Measurements from ENCODE around the gene PUM1.

The PUM1 gene

DNA sequence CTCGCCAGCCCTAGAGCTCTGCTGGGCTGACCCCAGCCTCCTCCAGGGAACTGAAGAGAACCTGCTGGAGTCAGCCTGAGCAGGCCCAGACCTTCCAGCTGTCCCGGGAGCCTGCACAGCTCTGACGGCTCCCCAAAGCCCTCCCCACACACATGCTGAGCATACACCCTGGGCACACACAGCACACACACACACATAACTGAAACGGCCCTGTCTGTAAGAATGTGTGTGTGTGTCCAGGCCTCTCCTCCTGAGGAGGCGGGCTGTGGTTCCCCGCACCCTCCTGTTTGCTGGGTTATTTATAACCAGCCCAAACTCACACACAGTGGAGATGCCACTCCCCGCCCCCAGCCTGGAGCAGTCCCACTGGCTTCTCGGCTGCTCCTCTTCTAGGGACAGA lies 177.1 kb downstream of the PUM1 start:
- no peak for DNase-seq

DNA sequence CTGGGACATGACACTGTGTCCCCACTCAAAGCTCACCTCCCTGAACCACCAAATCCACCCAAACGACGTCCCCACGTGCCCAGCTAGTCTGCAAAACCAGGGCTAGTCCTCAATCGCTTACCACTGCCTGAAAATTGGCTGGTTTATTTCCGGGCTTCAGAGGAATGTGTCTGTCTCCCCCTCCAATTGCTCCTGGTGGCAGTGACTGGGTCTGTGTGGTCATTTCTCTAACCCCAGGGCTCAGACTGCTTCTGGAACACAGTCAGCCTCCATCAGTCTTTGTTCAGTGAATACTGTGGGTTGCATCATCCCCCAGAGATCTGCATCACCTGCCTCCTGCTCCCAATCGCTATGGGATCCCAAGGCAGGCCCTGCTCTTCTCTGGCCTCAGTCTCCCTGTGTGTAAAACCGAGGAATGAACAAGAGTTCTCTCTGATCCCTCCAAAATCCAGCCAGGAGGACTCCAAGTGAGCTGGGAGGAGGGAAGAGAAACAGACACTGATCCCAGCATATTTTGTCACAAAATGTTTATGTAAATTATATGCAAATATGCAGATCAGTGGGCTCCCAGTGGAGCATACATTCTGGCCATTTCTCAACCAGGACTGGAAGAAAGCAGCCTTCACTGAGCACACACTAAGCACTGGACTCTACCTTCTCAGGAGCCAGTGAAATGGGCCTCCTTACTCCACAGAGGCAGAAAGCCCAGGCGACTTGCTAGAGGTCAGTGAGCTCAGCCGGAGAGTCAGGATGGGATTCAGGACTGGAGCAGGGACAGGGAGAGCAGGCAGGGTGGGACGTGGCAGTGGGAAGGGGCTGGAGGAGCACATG lies 177.8 kb downstream of the PUM1 start:
- no peak for DNase-seq

DNA sequence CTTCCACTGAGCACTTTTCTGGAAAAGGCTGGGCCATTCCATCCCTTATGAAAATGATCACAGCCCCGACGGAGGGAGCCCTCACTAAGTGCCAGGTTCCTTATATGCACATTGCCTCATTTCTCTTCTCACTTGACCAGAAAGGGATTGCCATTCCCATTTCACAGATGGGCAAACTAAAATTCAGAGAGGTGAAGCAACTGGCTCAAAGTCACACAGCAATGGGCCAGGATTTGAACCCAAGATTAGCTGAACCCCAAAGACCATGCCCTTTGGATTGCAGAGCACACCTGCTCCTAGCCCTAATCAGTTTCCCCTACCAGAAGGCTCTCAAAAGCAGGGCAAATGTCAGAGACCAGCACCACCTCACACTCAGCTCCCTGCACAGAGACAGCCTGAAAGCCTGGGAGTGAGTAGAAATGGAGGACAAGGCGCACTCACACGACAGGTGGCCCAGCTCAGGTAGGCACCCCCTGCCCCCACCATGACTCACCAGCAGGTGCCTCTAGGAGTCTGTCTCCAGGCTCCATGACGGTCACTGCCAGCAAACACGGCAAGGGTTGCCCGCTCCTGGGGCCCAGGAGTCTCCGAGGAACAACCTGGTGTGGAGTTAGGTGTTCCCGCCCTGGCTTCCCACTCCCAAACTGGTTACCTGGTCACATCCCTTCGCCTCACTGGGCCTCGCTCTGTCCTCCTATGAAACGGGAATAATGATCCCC lies 178.6 kb downstream of the PUM1 start:
- DNase-seq: no peak

DNA sequence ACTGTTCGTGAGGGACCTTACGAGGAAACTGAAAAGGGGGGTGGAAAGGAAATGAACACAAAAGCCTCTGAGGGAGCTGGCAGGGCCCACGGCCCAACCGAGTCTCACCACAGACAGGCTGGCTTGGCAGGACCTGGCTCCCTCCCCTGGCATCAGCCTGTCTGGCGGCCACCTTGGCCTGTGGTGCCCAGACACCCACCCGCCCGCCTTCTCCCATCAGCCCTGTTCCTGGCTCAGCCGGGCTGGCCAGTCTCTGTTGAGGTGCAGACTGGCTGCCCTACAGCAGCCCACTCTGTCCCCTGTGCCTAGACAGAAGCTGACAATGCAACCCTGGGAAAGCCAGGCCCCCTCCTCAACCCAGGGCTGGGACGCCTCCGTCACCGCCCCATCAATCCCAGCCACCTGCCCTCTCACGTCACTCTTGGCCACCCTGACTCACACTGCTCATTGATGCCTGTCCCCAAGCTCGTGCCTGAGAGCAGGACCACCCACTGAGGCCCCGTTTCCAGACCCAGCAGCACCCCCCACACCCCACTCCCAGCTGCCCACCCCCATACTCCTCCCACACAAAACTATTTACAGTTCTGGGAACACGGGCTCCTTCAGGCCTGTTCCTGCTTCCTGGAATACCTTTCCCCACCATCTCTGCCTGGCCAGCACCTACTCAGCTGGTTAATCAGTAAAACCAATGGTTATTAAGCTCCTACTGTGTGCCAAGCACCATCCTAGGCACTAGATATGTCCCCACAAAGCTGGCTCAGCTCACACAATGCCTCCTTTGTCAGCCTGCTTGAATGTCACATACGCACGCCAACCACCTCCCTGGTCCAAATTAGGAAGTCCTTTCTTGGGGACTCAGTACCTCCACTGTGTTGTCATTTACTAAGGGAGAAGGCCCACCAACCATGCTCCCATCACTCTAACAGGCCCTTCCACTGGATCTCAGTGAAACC lies 179.7 kb downstream of the PUM1 start:
- DNase-seq: no peak

DNA sequence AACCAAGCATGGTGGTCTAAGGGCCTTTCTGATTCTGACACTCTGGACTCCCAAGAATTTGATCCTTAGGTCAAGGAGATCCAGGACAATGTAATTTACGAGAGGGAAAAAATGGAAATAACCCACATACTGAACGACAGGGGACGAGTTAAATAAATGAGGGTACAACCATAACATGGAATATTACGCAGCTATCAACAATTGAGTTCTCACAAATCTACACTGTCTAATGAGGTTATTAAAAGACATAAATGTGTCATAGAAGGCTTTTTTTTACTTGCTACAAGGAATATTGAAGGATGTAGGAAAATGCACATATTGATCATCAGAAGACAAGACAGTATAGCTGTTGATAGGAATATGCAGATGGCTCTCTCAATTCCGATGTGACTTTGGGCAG lies 180.8 kb downstream of the PUM1 start:
- DNase-seq: no peak

DNA sequence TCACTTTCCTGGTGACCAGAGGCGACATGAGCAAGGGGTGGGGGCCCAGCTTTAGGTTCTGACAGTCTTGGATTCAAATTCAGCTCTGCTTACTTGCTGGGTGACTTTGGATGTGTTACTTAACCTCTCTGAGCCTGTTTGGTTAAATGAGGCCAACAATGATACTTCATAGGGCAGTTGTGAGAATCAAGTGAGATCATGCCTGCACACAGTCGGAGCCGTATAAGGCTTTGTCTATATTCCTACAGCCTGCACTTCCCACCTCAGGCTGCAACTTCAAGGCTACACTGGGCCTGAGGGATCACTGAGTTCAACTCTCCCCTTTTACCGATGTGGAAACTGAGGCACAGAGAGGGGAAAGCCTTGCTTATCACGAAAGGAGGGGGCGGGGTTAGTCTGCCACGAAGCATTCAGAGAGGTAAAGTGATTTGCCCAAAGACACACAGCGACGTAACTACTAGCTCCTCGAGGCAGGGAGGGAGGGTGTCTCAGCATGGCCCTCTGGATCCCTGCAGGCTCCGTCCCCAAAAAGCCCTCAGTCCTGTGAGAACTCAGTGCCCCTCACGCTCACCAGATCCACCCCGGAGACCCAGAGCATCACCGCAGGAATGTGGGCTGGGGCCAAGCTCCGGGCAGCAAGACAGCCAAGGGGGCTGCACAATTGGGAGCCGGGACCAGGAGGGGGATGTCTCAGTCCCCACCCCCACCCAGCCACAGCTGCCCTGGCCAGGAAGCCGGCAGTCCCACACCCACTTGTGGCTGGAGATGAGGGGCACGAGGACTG lies 181.9 kb downstream of the PUM1 start:
- no peak for DNase-seq

DNA sequence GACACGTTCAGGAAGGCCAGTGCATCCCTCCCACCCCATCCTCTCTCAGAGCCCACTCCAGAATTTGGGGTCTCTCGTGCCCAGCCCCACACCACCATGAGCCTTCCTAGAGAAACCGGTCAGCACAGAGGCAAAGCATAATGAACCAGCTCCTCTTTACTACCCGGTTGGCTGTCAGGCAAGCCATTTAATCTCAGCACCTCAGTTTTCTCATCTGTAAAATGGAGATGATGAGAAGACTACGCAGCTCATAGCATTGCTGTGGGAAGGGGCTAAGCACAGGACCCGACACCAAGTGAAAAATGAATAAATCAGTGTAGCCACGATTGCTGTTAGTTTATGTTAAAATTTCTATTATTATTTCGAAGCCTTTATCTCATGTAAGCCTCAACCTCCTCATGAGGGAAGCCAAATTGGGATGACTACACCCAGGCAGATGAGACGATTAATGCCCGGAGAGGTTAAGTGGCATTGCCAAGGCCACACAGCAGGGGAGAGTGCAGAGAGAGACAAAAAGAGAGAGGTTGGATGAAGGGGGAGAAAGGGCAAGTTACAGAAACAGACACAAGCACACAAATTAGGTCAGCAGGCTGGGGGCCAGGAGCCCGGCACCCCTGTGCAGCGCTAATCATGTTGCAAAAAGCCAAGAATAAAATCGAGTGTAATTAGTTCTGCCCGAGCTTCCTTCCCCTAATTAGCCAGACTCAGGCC lies 182.7 kb downstream of the PUM1 start:
- DNase-seq: no peak

Data from NCI-H1417 treated with DMSO at 0.1 percent for 48 hours (cell line).